Muscle of leg (tissue), 16 donors: ENCODE measurements around the gene FRS3. TPM values are rescaled to one million over a fixed set of nuclear protein-coding genes. Genes with fewer than 3 reads are reported as not detected.

Experiments used
- DNase-seq: peaks from one replicate; pipeline ENCODE4 v3.0.0; 2013
- H3K27ac ChIP-seq: one replicate; pipeline ENCODE4 v1.5.1; 2013; ENCODE audit warnings: mild to moderate bottlenecking, low read length, control low read depth
- H3K27me3 ChIP-seq: one replicate; pipeline ENCODE4 v1.6.1; 2013; ENCODE audit warnings: low read length; ENCODE audit not compliant: control insufficient read depth, insufficient read depth
- H3K36me3 ChIP-seq: one replicate; pipeline ENCODE4 v1.6.1; 2013; ENCODE audit warnings: low read length; ENCODE audit not compliant: control insufficient read depth, insufficient read depth
- H3K4me1 ChIP-seq: one replicate; pipeline ENCODE4 v1.6.1; 2013; ENCODE audit warnings: low read length; ENCODE audit not compliant: control insufficient read depth, insufficient read depth
- H3K4me3 ChIP-seq: one replicate; pipeline ENCODE4 v1.5.1; 2013; ENCODE audit warnings: low read length, control low read depth
- H3K9me3 ChIP-seq: replicated peaks from 2 replicates; pipeline ENCODE4 v1.6.1; 2013; ENCODE audit warnings: low read depth, low read length; ENCODE audit not compliant: control insufficient read depth
- WGBS: methylation state at CpG from one replicate; pipeline ENCODE4 v1.1.5; 2013; ENCODE audit warnings: missing lambda C conversion rate; ENCODE audit not compliant: insufficient coverage; 5-methylcytosine and 5-hydroxymethylcytosine counted together
- long read RNA-seq, 11 donors: transcript quantifications; one replicate each; lab custom pipeline, GENCODE V29; 2026
- polyA plus RNA-seq, 8 donors: library from polyadenylated mRNA; unstranded; fragments of 120-200 nt; gene quantifications; one replicate each; pipeline versions ENCODE4 v1.2.1 to v1.2.3, GENCODE V29; 2013; ENCODE audit warnings: inconsistent platforms in 1 of 8, low replicate concordance in 1 of 8; ENCODE audit not compliant: insufficient read length in 8 of 8, insufficient read depth in 1 of 8
- total RNA-seq: library from RNA; stranded (reverse); fragments of 120-200 nt; gene quantifications from one replicate; pipeline ENCODE4 v1.2.4, GENCODE V29; 2013

Gene FRS3
- total RNA-seq, result 3.5 TPM
- 1 to 10 TPM; 5.9 to 9.4 (median 7.4) TPM for polyA plus RNA-seq
- long read RNA-seq, donor 1, partial matches to known transcripts, result 47 of 82 reads
- long read RNA-seq, donor 1, other reads (novel, unspliced or antisense), result 34 of 82 reads
- long read RNA-seq, donor 2, partial matches to known transcripts, result 0 of 1 reads
- long read RNA-seq, donor 2, other reads (novel, unspliced or antisense), result 0 of 1 reads
- long read RNA-seq, donor 3, partial matches to known transcripts, result 192 of 202 reads
- long read RNA-seq, donor 3, other reads (novel, unspliced or antisense), result 6 of 202 reads
- long read RNA-seq, donor 4, partial matches to known transcripts, result 0 of 4 reads
- long read RNA-seq, donor 4, other reads (novel, unspliced or antisense), result 0 of 4 reads
- long read RNA-seq, donor 5, partial matches to known transcripts, result 420 of 459 reads
- long read RNA-seq, donor 5, other reads (novel, unspliced or antisense), result 37 of 459 reads
- long read RNA-seq, donor 6, partial matches to known transcripts, result 461 of 487 reads
- long read RNA-seq, donor 6, other reads (novel, unspliced or antisense), result 23 of 487 reads
- long read RNA-seq, donor 7, partial matches to known transcripts, result 263 of 265 reads
- long read RNA-seq, donor 7, other reads (novel, unspliced or antisense), result 0 of 265 reads
- long read RNA-seq, donor 8, result 0 reads
- long read RNA-seq, donor 9, partial matches to known transcripts, result 186 of 293 reads
- long read RNA-seq, donor 9, other reads (novel, unspliced or antisense), result 105 of 293 reads
- long read RNA-seq, donor 10, partial matches to known transcripts, result 250 of 378 reads
- long read RNA-seq, donor 10, other reads (novel, unspliced or antisense), result 127 of 378 reads
- long read RNA-seq, donor 11, transcript FRS3-202 (7 exons, 2,174 nt), result major isoform, 5 of 5 reads
- long read RNA-seq, donor 11, partial matches to known transcripts, result 0 of 5 reads
- long read RNA-seq, donor 11, other reads (novel, unspliced or antisense), result 0 of 5 reads

GRCh38 chr6:41779788-41780550 is at the start of gene FRS3:
Gene FRS3, minus strand, starts transcription at chr6:41779900. Its CDS starts 2,913 bp downstream, at chr6:41776987.
- Histone ChIP-seq H3K27me3 (no peaks in the 10 kb centered on the region), H3K36me3 (peaks cover 26% of the 10 kb centered on the region), H3K4me1 (peaks cover 22% of the 10 kb centered on the region), H3K4me3 (peak within 1 kb of the TSS; percentile 75), H3K27ac (peak within 1 kb of the TSS; percentile 77), H3K9me3 (no peaks in the 10 kb centered on the region)
- peak; percentile 98 for DNase-seq
- WGBS, result under 1% methylated on average over 72 of the region's 73 CpGs

- DNase-seq, result no peak
- H3K4me3 ChIP-seq, result no peak overlapping the region
- H3K27ac ChIP-seq, result no peak overlapping the region
- no peaks in the 10 kb centered on the region for H3K4me1 ChIP-seq
- no peaks in the 10 kb centered on the region for H3K36me3 ChIP-seq
- H3K27me3 ChIP-seq, result no peaks in the 10 kb centered on the region
- no CpG with 5 or more reads among the region's 2 CpGs for WGBS
- no peaks in the 10 kb centered on the region for H3K9me3 ChIP-seq
These were observed 46.8 kb upstream of the FRS3 start for GRCh38 chr6:41826343-41827022.

DNA sequence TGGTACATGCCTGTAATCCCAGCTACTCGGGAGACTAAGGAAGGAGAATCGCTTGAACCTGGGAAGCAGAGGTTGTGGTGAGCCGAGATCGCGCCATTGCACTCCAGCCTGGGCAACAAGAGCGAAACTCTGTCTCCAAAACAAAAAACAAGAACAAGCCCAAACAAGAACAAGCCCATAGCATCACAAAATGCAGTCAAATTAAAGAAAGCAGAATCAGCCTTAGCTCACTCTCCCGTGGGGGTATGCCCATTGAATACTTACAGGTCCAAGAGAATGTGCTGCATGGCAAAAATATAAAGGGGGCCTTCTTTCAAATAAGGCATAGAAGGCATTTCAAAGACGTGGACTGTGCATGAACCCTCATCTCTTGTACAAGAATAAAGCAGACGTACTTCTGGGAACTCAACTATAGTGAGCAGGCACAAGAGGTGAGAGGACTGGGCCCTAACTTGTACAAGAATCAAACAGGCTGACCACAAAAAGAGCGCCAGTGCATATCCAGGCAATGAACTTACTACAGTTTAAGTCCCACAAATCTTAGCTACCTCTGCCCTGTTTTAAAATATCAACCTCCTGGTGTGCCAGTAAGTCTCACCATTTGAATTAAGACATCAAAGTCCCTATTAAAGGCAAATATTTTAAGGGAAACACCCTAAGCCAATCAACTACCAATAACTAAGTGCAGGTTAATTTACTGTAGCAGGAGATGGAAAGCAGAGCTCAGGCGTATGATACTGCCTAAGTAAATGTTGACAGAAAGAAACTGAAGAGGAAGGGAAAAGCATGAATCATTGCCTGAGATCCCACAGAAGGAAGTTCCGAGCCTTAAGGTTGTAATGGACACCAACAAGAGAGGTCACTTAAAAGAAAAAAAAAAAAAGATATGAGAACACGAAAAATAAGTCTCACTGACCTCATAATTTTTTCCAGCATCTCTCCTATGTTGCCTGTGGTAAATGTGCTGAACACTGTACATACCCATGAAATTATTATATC is 45.2 kb upstream of the FRS3 start:
- no peaks in the 10 kb centered on the region for H3K4me1 ChIP-seq
- no peaks in the 10 kb centered on the region for H3K36me3 ChIP-seq
- DNase-seq, result no peak
- no peaks in the 10 kb centered on the region for H3K27me3 ChIP-seq
- no peaks in the 10 kb centered on the region for H3K9me3 ChIP-seq
- H3K4me3 ChIP-seq, result no peak overlapping the region
- no peak overlapping the region for H3K27ac ChIP-seq
- 97% methylated on average over 4 of the region's 13 CpGs for WGBS

GRCh38 chr6:41823178-41823577 is 43.5 kb upstream of the FRS3 start:
- Histone ChIP-seq H3K36me3 (no peaks in the 10 kb centered on the region), H3K27ac (no peak overlapping the region), H3K27me3 (no peaks in the 10 kb centered on the region), H3K9me3 (no peaks in the 10 kb centered on the region), H3K4me3 (no peak overlapping the region), H3K4me1 (no peaks in the 10 kb centered on the region)
- 100% methylated on average over 1 of the region's 1 CpG for WGBS
- no peak for DNase-seq

DNA sequence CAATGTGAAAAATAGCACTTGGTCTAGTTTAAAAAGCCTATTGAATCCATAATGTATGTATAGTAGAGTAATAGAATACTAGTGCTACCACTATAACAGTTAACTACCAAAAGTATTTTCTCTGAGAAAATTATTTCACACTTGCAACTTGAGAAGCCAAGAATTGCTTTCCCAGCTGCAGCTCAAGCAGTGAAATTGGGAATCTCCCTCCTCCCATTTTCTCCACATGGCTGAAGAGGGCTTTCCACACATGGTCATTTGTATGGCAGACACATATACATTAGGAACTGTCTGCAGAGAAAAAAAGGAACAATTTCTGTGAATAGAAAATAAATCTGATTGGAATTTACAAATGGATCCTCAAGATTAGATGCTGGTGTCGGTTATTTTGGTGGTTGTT is 42.3 kb upstream of the FRS3 start:
- Histone ChIP-seq H3K36me3 (no peaks in the 10 kb centered on the region), H3K27ac (no peak overlapping the region), H3K27me3 (no peaks in the 10 kb centered on the region), H3K4me3 (no peak overlapping the region), H3K9me3 (no peaks in the 10 kb centered on the region), H3K4me1 (no peaks in the 10 kb centered on the region)
- WGBS, result 83% methylated on average over 1 of the region's 1 CpG
- DNase-seq, result peak; percentile 5

DNA sequence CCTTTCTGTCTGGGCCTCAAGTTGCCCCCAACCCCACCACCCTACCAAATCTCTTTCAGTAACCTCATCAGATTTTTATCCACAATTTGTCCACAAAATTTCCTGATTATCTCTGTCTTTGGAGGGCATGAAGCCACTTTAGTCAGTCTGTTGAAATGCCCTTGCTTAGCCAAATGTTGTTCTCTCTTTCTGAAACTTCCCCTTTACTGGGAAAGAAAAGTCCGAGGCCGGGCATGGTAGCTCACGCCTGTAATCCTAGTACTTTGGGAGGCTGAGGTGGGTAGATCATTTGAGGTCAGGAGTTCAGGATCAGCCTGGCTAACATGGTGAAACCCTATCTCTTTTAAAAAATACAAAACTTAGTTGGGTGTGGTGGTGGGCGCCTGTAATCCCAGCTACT is 41.6 kb upstream of the FRS3 start:
- no peaks in the 10 kb centered on the region for H3K4me1 ChIP-seq
- H3K36me3 ChIP-seq, result no peaks in the 10 kb centered on the region
- no CpG with 5 or more reads among the region's 4 CpGs for WGBS
- no peak overlapping the region for H3K27ac ChIP-seq
- H3K9me3 ChIP-seq, result no peaks in the 10 kb centered on the region
- no peaks in the 10 kb centered on the region for H3K27me3 ChIP-seq
- DNase-seq, result no peak
- no peak overlapping the region for H3K4me3 ChIP-seq

DNA sequence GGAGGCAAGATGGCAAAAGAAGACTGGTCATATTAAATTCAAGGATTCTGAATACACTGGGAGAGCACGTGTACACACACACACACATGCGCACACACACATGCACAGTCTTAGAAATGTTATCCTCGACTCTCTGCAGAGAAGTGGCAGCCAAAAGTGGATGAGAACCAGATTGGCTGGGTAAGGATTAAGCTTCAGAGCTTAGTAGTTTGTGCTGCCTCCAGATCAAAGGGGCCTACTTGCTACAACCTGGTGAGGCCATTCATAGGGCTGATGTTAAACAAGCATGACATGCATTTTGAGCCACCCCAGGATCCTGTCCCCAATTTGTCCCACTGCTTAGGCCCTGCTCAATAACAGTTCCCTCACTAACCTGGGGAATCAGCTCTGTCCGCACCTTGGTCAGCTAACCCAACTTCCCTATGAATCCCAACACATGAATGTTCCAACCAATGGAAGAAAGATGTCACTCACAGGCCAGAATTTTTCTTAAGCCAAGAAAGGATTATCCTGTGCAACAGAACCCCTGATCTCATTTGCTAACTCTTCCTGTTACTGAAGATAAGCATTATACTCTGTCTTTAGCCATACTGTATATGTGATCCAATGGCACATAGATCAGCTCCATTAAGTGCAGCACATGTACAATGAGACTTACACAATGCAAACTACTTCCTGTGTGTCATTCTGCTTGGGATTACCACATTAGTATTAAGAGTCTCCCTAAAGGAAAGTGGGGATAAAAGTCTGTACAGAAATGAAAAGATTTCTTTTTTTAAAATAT is 38.8 kb upstream of the FRS3 start:
- 86% methylated on average over 1 of the region's 4 CpGs for WGBS
- H3K4me1 ChIP-seq, result no peaks in the 10 kb centered on the region
- no peaks in the 10 kb centered on the region for H3K27me3 ChIP-seq
- DNase-seq, result no peak
- no peaks in the 10 kb centered on the region for H3K36me3 ChIP-seq
- no peaks in the 10 kb centered on the region for H3K9me3 ChIP-seq
- no peak overlapping the region for H3K27ac ChIP-seq
- H3K4me3 ChIP-seq, result no peak overlapping the region

- Histone ChIP-seq H3K4me1 (no peaks in the 10 kb centered on the region), H3K27me3 (no peaks in the 10 kb centered on the region), H3K36me3 (no peaks in the 10 kb centered on the region), H3K9me3 (no peaks in the 10 kb centered on the region), H3K4me3 (no peak overlapping the region), H3K27ac (no peak overlapping the region)
- no peak for DNase-seq
- 100% methylated on average over 1 of the region's 1 CpG for WGBS
These were observed 35.9 kb upstream of the FRS3 start for GRCh38 chr6:41815587-41815986.
